BLaER1 (cell line): Measurements from ENCODE around the gene LRRC10.

Experiments
- H3K27ac ChIP-seq: shearing (Covaris generic); formaldehyde crosslinking; 2 replicates; pipeline ENCODE4 v1.8.1; 2022
- H3K27me3 ChIP-seq: shearing (Covaris generic); formaldehyde crosslinking; 2 replicates; pipeline ENCODE4 v1.8.1; 2022
- H3K36me3 ChIP-seq: shearing (Covaris generic); formaldehyde crosslinking; 2 replicates; pipeline ENCODE4 v1.8.1; 2022
- H3K4me1 ChIP-seq: shearing (Covaris generic); formaldehyde crosslinking; 2 replicates; pipeline ENCODE4 v1.8.1; 2022
- H3K4me2 ChIP-seq: shearing (Covaris generic); formaldehyde crosslinking; 2 replicates; pipeline ENCODE4 v1.8.1; 2022
- H3K4me3 ChIP-seq: shearing (Covaris generic); formaldehyde crosslinking; 2 replicates; pipeline ENCODE4 v1.8.1; 2022
- H3K9ac ChIP-seq: shearing (Covaris generic); formaldehyde crosslinking; 2 replicates; pipeline ENCODE4 v1.8.1; 2022
- H3K9me3 ChIP-seq: shearing (Covaris generic); formaldehyde crosslinking; 2 replicates; pipeline ENCODE4 v1.8.1; 2022
- H4K20me1 ChIP-seq: shearing (Covaris generic); formaldehyde crosslinking; 2 replicates; pipeline ENCODE4 v1.8.1; 2022
- Cebpa-rat ChIP-seq: shearing (Covaris generic); IDR thresholded peaks from 2 replicates; pipeline ENCODE4 v1.8.1; 2022

The LRRC10 gene

DNA sequence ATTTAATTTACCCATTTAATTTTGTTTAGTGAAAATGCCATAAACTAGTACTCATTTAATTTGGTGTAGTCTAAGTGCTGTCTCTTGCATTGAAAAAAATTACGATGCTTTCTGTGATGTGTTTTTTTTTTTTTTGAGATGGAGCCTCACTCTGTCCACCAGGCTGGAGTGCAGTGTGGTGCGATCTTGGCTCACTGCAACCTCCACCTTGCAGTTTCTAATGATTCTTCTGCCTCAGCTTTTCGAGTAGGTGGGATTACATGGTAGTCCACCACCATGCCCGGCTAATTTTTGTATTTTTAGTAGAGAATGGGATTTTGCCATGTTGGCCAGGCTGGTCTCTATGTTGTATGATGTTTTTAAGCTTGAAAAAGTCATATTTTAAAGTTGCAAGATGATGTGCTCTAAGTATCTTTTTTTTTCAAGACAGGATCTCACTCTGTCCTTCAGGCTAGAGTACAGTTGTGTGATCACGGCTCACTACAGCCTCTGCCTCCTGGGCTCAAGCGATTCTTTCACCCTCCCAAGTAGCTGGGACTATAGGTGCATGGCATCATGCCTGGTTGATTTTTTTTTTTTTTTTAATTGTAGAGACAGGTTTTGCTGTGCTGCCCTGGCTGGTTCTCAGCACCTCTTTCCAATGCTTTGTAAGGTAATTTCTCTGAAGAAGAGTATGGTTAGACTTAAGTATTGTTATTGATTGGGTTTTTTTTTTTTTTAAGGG lies 8.6 kb downstream of the LRRC10 start:
- 0 out of 2 replicates have a peak, but pooled peaks cover 10% of the 10 kb centered on the region for H3K9me3 ChIP-seq
- H3K27me3 ChIP-seq = no peaks in the 10 kb centered on the region
- H3K4me3 ChIP-seq = no peak overlapping the region
- no peaks in the 10 kb centered on the region for H3K4me1 ChIP-seq
- peaks cover 65% of the 10 kb centered on the region for H3K36me3 ChIP-seq
- peaks cover 50% of the 10 kb centered on the region for H4K20me1 ChIP-seq
- H3K9ac ChIP-seq = no peak overlapping the region
- no peak overlapping the region for H3K4me2 ChIP-seq
- no peak for TF ChIP-seq Cebpa-rat
- H3K27ac ChIP-seq = no peak overlapping the region

DNA sequence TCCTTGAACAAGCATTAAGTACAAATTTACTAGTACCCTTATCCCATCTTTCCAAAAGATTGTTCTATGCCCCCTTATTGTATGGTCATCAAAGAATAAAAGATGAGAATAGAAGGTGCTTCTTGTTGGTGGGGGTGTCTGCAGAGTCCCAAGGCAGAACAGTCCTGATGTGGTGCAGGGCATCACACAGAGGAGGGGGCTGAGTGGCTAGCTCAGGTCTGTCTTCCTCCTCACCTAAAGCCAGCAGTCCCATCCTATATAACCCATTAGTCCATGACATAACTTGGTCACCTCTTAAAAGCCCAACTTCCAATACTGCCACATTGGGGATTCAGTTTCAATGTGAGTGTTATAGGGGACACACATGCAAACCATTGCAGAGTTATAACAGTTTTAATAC lies 9.9 kb downstream of the LRRC10 start:
- H3K36me3 ChIP-seq = peaks cover 78% of the 10 kb centered on the region

DNA sequence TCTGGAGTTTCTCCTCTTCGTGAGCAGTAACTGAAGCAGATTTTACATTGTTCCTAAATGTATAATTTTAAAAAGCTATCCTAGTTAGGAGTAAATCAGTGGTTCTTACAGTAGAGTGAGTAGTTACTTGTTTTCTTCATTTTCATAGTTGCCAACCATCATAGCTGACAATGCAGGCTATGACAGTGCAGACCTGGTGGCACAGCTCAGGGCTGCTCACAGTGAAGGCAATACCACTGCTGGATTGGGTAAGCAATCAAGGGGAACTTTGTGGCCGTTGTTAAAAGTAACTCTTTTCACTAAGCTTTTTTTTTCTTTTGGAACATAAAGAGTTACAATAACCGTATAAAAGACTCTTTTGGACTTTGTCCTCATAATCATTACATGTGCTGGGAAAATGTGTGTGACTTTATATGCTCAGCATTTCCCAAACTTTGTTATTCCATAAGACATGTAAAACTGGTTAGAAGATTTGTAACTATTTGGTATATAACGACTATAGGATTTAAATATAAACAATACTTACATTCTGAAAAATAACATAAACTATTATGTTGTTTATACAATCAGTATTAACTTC lies 12.4 kb downstream of the LRRC10 start:
- no peaks in the 10 kb centered on the region for H3K27me3 ChIP-seq
- TF ChIP-seq Cebpa-rat = no peak
- no peak overlapping the region for H3K27ac ChIP-seq
- H3K4me3 ChIP-seq = no peak overlapping the region
- peaks cover 100% of the 10 kb centered on the region for H3K36me3 ChIP-seq
- peaks cover 89% of the 10 kb centered on the region for H4K20me1 ChIP-seq
- H3K4me2 ChIP-seq = no peak overlapping the region
- no peaks in the 10 kb centered on the region for H3K4me1 ChIP-seq
- H3K9ac ChIP-seq = no peak overlapping the region
- H3K9me3 ChIP-seq = 0 out of 2 replicates have a peak, but pooled peaks cover 10% of the 10 kb centered on the region

More for the DNA sequence above, 9.9 kb downstream of the LRRC10 start:
- peaks cover 64% of the 10 kb centered on the region for H4K20me1 ChIP-seq
- 0 out of 2 replicates have a peak, but pooled peaks cover 10% of the 10 kb centered on the region for H3K9me3 ChIP-seq
- H3K27ac ChIP-seq = no peak overlapping the region
- no peaks in the 10 kb centered on the region for H3K27me3 ChIP-seq
- H3K4me3 ChIP-seq = no peak overlapping the region
- H3K4me2 ChIP-seq = no peak overlapping the region
- TF ChIP-seq Cebpa-rat = no peak
- H3K9ac ChIP-seq = no peak overlapping the region
- no peaks in the 10 kb centered on the region for H3K4me1 ChIP-seq

DNA sequence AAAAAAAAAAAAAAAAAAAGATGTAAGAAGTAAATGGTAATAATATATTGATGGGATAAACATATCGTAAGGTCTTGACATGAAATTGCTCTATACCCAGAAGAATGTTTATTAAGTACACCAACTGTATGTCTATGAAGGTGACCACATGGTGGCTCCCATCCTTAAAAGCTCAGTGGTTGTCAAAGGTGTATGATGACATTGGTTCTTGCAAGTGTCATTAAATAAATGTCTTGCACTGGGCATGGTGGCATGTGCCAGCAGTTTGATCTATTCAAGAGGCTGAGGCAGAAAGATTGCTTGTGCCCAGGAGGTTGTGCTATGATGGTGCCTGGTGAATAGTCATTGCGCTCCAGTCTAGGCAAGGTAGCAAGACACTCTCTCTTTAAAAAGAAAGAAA lies 15.0 kb downstream of the LRRC10 start:
- H3K27ac ChIP-seq = no peak overlapping the region
- H3K4me1 ChIP-seq = no peaks in the 10 kb centered on the region
- no peak overlapping the region for H3K4me3 ChIP-seq
- H4K20me1 ChIP-seq = peaks cover 84% of the 10 kb centered on the region
- H3K9me3 ChIP-seq = no peaks in the 10 kb centered on the region
- no peak overlapping the region for H3K4me2 ChIP-seq
- peaks cover 100% of the 10 kb centered on the region for H3K36me3 ChIP-seq
- no peak overlapping the region for H3K9ac ChIP-seq
- H3K27me3 ChIP-seq = no peaks in the 10 kb centered on the region
- no peak for TF ChIP-seq Cebpa-rat

DNA sequence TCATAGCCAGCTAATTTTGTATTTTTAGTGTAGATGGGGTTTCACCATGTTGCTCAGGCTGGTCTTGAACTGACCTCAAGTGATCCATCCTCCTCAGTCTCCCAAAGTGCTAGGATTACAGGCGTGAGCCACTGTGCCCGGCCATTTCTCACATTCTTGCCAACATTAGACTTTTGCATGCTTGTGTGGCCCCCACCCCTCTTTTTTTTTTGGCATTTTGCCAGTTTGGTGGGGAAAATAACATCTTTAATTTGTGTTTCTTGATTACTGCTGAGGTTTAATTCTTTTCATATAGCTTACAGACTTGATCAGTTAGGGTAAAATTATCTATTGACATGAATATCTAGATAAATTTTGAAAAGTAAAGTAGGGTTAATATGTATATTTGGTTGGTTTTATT lies 21.6 kb downstream of the LRRC10 start:
- TF ChIP-seq Cebpa-rat = no peak
- Histone ChIP-seq H3K27me3 (no peaks in the 10 kb centered on the region), H3K36me3 (peaks cover 79% of the 10 kb centered on the region), H3K4me1 (peaks cover 14% of the 10 kb centered on the region), H4K20me1 (peaks cover 71% of the 10 kb centered on the region), H3K9me3 (no peaks in the 10 kb centered on the region), H3K4me3 (no peak overlapping the region), H3K4me2 (no peak overlapping the region), H3K9ac (no peak overlapping the region), H3K27ac (no peak overlapping the region)

DNA sequence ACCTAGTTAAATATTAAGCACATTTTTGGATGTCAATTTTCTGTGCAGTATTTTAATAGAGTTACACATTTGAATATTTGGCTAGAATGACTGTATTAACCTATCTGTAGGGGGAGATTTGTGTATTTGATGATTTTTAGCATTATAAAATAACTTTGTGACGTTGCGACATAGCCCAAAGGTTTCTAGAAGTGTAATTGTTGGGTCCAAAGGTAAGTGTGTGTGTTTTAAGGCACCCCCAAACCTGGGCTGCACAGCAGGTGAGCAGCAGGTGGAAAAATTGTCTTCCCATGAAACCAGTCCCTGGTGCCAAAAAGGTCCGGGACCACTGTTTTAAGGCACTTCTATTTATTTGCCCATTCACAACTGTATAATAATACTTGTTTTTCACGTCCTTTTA lies 22.2 kb downstream of the LRRC10 start:
- Histone ChIP-seq H3K4me3 (no peak overlapping the region), H3K9me3 (no peaks in the 10 kb centered on the region), H3K27ac (no peak overlapping the region), H3K4me1 (peaks cover 14% of the 10 kb centered on the region), H3K4me2 (no peak overlapping the region), H3K9ac (no peak overlapping the region), H3K27me3 (no peaks in the 10 kb centered on the region), H4K20me1 (peaks cover 66% of the 10 kb centered on the region), H3K36me3 (peaks cover 74% of the 10 kb centered on the region)
- TF ChIP-seq Cebpa-rat = 0 out of 2 replicates have a peak, but pooled peaks have one; percentile 25

DNA sequence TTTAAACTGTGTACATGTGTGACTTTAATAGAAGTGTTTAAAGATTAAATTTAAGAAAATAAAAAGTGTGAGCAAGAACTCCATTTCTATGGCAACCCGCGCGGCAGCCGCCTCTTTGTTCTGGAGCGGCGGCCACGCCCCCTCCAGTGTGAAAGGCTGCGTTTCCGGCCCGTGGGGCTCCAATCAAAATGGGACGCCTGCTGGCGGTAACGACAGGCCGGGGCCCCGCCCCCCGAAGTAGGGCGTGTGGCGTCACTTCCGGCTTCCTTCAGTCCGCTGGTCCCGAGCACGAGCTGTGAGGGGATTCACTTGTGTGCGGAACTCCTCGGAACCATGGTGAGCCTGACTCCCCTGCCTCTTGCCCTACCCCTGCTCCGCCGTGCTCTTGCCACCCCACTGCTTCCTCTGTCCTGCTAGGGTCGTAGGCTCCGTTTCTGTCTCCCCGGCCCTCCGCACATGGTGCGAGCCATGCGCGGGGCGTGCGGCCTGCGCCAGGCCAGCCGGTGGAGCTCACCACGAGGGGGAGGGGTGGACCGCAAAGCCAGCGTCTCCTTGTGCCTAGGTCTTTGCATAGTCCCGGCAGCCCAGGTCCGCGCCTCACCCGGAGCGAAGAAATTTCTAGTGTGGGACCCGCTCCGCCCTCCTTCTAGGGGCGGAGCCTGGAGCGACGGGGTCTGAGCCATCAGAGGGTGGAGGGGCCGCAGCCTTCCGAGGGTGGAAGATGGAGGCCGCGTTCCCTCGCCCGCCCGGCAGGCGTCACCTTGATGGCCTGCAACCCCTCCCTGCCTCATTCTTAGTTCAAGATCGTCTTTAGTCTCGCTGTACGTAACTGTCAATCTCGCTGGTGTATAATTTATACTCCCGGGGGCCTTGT lies 25.3 kb downstream of the LRRC10 start, which contains the start of gene CCT2:
CCT2 (plus strand) TSS at position 271 of the 874 bp plus-strand sequence; CDS start at position 334, 63 bp downstream.
- no peaks in the 10 kb centered on the region for H3K27me3 ChIP-seq
- peak within 1 kb of the TSS; percentile 92 for H3K4me3 ChIP-seq
- TF ChIP-seq Cebpa-rat = no peak
- H3K9me3 ChIP-seq = no peaks in the 10 kb centered on the region
- peak within 1 kb of the TSS; percentile 97 for H3K9ac ChIP-seq
- H3K36me3 ChIP-seq = peaks cover 43% of the 10 kb centered on the region
- H3K4me2 ChIP-seq = peak within 1 kb of the TSS; percentile 76
- H3K27ac ChIP-seq = peak within 1 kb of the TSS; percentile 96
- peaks cover 49% of the 10 kb centered on the region for H4K20me1 ChIP-seq
- peaks cover 14% of the 10 kb centered on the region for H3K4me1 ChIP-seq

DNA sequence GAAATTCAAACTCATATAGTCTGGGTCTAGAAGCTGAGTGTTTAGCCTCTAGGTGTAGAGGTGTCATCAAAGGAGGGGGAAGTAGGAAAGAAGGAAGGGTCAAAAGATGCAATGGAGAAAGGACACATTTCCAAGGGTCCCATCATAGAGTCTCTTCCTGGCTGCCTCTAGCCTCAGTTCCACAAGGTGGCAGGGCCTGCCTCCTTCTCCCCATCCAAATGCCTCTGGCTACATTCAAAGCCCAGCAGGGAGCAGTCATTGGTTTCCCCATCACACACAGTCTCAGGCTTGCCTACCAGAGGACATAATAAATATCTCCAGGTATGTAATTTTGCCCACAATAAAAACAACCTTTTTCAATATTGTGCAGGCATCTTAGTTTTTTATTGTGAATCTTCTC lies 27.5 kb downstream of the LRRC10 start:
- Histone ChIP-seq H3K9ac (no peak overlapping the region), H3K9me3 (no peaks in the 10 kb centered on the region), H3K4me3 (no peak overlapping the region), H3K27ac (no peak overlapping the region), H3K27me3 (no peaks in the 10 kb centered on the region), H3K4me1 (peaks cover 14% of the 10 kb centered on the region), H3K4me2 (no peak overlapping the region), H4K20me1 (peaks cover 27% of the 10 kb centered on the region), H3K36me3 (peaks cover 21% of the 10 kb centered on the region)
- no peak for TF ChIP-seq Cebpa-rat

DNA sequence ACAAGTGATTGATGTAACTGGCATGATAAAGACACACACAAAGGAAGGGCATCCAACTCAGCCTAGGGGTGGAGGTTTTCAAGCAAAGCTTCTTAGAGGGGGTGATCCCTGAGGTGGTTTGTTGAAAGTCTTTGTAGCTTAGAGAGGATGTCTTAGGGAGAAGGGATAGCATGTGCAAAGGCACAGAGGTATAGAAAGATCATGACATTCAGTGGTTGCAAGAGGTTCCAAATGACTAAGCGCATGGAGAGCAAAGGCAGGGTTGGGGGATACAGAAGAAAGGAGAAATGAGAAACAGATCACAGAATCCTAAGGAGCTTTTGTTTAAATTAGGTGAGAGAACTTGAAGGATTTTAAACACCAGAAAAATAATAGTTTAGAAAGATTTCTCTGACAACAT lies 30.6 kb downstream of the LRRC10 start:
- H4K20me1 ChIP-seq = no peaks in the 10 kb centered on the region
- H3K9me3 ChIP-seq = no peaks in the 10 kb centered on the region
- H3K9ac ChIP-seq = no peak overlapping the region
- no peak overlapping the region for H3K4me2 ChIP-seq
- H3K36me3 ChIP-seq = peaks cover 7% of the 10 kb centered on the region
- H3K27me3 ChIP-seq = no peaks in the 10 kb centered on the region
- H3K4me3 ChIP-seq = no peak overlapping the region
- H3K27ac ChIP-seq = no peak overlapping the region
- no peaks in the 10 kb centered on the region for H3K4me1 ChIP-seq
- no peak for TF ChIP-seq Cebpa-rat
